ENCODE measurements around the gene GYG1.

GYG1 gene

GRCh38 chr3:148990236-148990635 lies 1.1 kb upstream of the GYG1 start:
- no peak for DNase-seq (ENCODE audit: low read depth)
- H3K4me3 ChIP-seq (ENCODE audit: low read depth, low read length) = no peak overlapping the region
- no peak for TF ChIP-seq CTCF (IDR thresholded peaks at IDR 0.05; ENCODE audit: low read depth, low read length, missing control alignments)

GRCh38 chr3:148992027-148992634 lies 791 bp downstream of the GYG1 start:
- TF ChIP-seq CTCF (IDR thresholded peaks at IDR 0.05; ENCODE audit: low read depth, low read length, missing control alignments) = no peak
- no peak for DNase-seq (ENCODE audit: low read depth)
- peak overlapping the region; percentile 95 for H3K4me3 ChIP-seq (ENCODE audit: low read depth, low read length)

DNA sequence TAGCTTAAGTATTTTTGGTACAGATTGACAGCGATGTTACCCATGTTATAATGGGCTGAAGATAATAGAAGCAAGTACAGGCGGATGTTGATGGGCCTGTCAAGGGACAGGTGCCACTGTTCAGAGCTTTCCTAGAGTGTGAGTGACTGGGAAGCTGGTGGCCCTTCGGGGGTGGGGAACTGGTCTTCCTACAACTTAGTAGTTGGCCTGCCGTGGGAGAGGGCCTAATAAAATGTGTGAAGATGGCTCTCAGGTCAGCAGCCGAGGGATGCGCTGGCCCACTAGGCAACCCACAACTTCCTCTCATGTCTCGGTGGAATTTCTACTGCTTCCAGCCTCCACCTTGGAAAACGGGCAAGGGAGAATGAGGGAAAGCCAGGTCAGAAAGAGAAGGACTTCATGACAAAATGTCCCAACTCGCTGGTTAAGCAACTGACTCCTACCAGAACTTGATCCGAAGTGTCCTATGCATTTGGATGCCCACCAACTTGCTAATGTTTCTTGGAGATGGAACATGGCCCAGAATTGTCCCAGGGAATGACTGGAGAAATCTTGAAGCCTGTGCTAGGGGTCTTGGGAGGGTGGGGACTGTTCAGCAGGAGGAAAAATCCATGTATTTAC lies 1.4 kb downstream of the GYG1 start:
- no peak for DNase-seq (ENCODE audit: low read depth)
- TF ChIP-seq CTCF (IDR thresholded peaks at IDR 0.05; ENCODE audit: low read depth, low read length, missing control alignments) = no peak
- H3K4me3 ChIP-seq (ENCODE audit: low read depth, low read length) = peak overlapping the region; percentile 95; the same call in 1 of the 2 replicates

GRCh38 chr3:148997623-148998022 lies 6.3 kb downstream of the GYG1 start:
- no peak for TF ChIP-seq CTCF (IDR thresholded peaks at IDR 0.05; ENCODE audit: low read depth, low read length, missing control alignments)
- no peak for DNase-seq (ENCODE audit: low read depth)

GRCh38 chr3:148998297-148998696 lies 7.0 kb downstream of the GYG1 start:
- H3K4me3 ChIP-seq (ENCODE audit: low read depth, low read length) = no peak overlapping the region
- TF ChIP-seq CTCF (IDR thresholded peaks at IDR 0.05; ENCODE audit: low read depth, low read length, missing control alignments) = no peak
- DNase-seq (ENCODE audit: low read depth) = no peak

More at GRCh38 chr3:148997623-148998022, 6.3 kb downstream of the GYG1 start:
- H3K4me3 ChIP-seq (ENCODE audit: low read depth, low read length) = no peak overlapping the region

GRCh38 chr3:148998715-148999423 lies 7.5 kb downstream of the GYG1 start:
- TF ChIP-seq CTCF (IDR thresholded peaks at IDR 0.05; ENCODE audit: low read depth, low read length, missing control alignments) = no peak
- DNase-seq (ENCODE audit: low read depth) = no peak
- no peak overlapping the region for H3K4me3 ChIP-seq (ENCODE audit: low read depth, low read length)
